GM18951 (cell line): ENCODE results near the gene NEDD4L.

Experiments
- POLR2A ChIP-seq: IDR thresholded peaks from 4 replicates; pipeline ENCODE4 v1.6.1; 2011; ENCODE audit warnings: mild to moderate bottlenecking; ENCODE audit not compliant: insufficient read length, insufficient read depth; ENCODE audit errors: extremely low read depth
- in situ Hi-C: fragments of 300-500 bp; cut with MboI; formaldehyde crosslinking; loops from one replicate; pipeline ENCODE4 v1.12.0; 2022; ENCODE audit warnings: low sequenced_read_pairs, mixed read lengths, inconsistent platforms; ENCODE audit not compliant: unreplicated experiment

Gene NEDD4L

GRCh38 chr18:58363767-58364540, 319.9 kb downstream of the NEDD4L start:
- TF ChIP-seq POLR2A = no peak
- in situ Hi-C loops = no loop called here

DNA sequence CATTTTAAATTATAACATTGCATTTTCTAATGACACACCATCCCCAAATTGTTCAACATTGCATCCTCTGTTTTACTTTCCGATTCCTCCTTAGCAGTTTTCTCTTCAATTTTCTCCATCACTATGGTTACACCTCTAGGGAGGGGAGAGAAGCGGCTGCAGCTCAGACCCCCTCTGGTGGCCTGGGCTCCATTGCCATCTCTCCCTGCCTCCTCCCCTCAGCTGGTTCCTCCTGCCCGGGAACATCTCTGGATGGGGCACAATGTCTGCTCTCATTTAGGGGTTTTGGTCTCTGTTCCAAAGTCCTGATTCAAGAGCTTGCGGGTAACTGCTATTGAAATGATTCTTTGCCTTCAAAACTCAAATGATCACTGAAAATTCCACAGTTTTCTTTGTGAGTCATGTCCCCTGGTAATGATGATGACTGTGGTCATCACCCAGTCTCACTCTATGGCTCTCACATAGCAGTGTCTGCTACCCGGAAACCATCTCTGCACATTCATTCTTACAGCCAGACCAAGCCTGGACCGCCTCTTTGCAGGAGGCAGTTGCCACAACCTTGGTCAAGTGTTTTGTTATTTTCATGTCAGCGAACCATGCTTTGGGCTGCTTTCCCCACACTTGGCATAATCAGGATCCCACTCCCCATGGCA, 321.0 kb downstream of the NEDD4L start:
- in situ Hi-C loops = no loop called here
- TF ChIP-seq POLR2A = no peak

DNA sequence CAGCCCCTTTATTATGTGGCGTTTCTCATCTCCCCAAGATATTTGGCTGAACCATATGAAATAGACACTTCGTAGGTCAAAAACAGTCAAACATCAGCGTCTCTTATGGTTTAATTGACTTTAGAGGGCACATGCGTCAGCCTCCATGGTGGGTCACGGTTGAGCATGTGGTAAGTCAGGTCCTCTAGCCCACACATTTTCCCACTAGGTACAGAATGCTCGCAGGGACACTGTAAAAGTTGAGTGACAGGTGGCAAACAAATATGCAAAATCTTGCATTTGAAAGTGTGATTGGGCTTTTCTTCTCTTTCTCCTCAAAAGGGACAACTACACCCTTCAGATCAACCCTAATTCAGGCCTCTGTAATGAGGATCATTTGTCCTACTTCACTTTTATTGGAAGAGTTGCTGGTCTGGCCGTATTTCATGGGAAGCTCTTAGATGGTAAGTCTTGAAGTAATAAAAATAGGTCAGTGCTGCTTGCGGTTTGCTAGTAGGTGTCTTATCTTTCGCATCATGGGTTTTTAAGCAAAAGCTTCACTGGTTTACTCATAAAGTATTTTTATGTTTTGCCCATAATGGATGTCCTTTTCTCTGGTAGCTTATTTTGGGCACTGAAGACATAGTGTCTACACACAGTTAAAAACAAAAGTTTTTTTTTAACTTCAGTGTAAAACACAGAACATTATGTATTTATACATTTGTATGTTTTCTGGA, 323.6 kb downstream of the NEDD4L start:
- in situ Hi-C loops = no loop called here
- no peak for TF ChIP-seq POLR2A

DNA sequence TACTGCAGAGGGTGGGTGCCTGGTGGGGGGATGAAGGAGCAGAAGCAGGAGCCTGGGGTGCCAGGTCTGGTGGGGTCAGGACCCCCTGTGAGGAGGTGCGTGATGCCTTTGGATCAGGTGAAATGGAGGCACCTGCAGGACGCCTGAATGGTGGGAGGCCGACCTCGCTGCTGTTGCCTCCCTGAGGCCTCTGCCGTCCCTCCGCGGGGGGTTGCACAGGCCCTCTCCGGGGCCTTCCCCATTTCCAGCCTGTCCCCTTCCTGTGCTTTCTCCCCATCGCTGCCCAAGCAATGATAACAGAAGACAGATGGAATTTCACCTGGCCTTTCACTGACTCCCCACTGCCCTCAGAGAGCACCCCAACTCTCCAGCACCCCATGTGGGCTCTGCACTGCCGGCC, 325.6 kb downstream of the NEDD4L start:
- in situ Hi-C loops = no loop called here
- TF ChIP-seq POLR2A = no peak

GRCh38 chr18:58370038-58370580, 326.1 kb downstream of the NEDD4L start:
- TF ChIP-seq POLR2A = no peak
- in situ Hi-C loops = no loop called here

DNA sequence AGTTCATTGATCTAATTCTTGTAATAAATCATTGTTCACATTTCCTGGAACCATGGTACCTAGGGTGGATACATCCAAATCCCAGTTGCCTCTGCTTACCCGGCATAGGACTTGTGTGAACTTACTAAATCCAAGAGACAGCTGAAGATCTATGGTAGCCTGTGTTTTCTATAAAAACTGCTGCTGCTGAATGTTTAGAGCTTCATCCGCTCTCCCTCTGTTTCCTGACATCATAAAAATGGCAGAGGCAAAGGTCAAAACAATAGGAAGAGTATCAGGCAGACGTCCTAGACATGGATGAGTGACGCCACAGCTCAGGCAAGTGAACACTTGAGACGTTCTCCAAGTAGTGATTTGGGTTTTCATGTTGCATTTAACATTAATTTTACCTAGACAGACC, 326.6 kb downstream of the NEDD4L start:
- in situ Hi-C loops = no loop called here

GRCh38 chr18:58373481-58373880, 329.5 kb downstream of the NEDD4L start:
- no peak for TF ChIP-seq POLR2A
- in situ Hi-C loops = no loop called here

More for the DNA sequence above, 326.6 kb downstream of the NEDD4L start:
- TF ChIP-seq POLR2A = no peak

DNA sequence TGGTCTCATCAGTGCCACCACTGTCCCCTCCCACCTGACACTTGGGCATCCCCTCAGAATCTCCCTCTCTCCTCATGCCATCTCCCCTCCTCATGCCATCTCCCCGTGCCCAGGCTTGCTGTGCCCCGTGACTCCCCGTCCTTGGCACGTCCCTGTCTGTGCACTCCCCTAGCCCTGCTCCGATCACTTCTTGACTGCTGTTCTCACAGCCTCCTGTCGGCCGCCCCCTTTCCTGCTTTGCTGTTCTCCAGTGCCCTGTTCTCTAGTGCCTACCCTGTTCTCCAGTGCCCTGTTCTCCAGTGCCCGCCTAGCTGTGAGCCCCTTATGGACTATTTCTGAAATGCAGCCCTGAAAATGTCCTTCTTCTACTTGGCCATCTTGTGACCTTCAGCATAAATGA, 331.0 kb downstream of the NEDD4L start:
- in situ Hi-C loops = loop anchor here (25.0 kb wide), 1 partner anchor 387 kb away; no protein-coding TSS in a partner anchor
- TF ChIP-seq POLR2A = no peak

- in situ Hi-C loops = loop anchor here (25.0 kb wide), 1 partner anchor 384 kb away; no protein-coding TSS in a partner anchor
- no peak for TF ChIP-seq POLR2A
Measured at GRCh38 chr18:58378411-58379379, 334.7 kb downstream of the NEDD4L start.

DNA sequence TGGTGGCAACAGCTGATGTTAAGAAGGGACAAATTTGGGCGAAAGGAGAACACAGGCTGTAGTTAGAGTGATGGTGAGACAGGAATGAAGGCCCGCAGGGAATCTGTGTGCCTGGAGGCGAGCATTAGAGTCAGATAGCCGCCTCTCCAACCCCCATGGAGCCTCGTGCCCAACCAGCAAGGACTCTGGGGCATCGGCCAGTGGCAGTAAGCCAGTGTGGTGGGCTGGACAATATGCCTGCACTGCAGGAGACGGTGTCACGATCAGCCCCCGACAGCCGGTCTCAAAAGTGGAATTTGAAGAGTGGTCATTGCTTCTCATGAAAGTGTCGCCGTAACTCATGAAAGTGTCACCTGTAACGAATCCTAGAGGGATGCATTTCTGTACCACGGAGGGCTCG, 335.4 kb downstream of the NEDD4L start:
- TF ChIP-seq POLR2A = no peak
- in situ Hi-C loops = loop anchor here (25.0 kb wide), 1 partner anchor 383 kb away; no protein-coding TSS in a partner anchor

DNA sequence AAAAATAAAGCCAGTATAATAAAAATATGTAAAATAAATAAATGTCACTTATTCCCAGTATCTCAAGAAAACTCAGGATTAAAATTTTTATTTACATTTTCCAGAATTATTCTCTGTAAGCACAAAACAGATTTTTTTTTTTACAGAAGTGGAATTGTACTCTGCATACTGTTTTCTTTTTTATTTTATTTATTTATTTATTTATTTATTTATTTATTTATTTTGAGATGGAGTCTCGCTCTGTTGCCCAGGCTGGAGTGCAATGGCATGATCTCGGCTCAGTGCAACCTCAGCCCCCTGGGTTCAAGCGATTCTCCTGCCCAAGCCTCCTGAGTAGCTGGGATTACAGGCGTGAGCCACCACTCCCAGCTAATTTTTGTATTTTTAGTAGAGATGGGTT, 336.1 kb downstream of the NEDD4L start:
- in situ Hi-C loops = loop anchor here (25.0 kb wide), 1 partner anchor 382 kb away; no protein-coding TSS in a partner anchor
